HCT116 (cell line): ENCODE results near the gene NRBF2. TPM values are rescaled to one million over a fixed set of nuclear protein-coding genes. Genes with fewer than 3 reads are reported as not detected.
A peak's percentile ranks its signal among the peaks of the same experiment; 100 is the strongest.

ENCODE experiments used
- ATAC-seq: fragments of 200-7000 bp; cut with Tn5 transposase; 2 replicates; pipeline ENCODE4 v1.9.1; 2020; ENCODE audit warnings: mild to moderate bottlenecking, moderate library complexity
- BruUV-seq: library from RNA; stranded (reverse); fragments of 400-500 nt; replicated peaks from 2 replicates; lab custom pipeline; 2021; lab: Mats Ljungman, UMichigan
- CTCF ChIA-PET: fragments of 300-600 bp; sonication (Branson Sonifier 250); formaldehyde crosslinking; loops from one replicate; lab custom pipeline; 2021; ENCODE audit warnings: antibody characterized with exemption; lab: Charles Lee
- POLR2A ChIA-PET: fragments of 300-600, 350-600 bp; sonication (Branson Sonifier 250); formaldehyde crosslinking; loops from one replicate; lab custom pipeline; 2021; ENCODE audit warnings: antibody characterized with exemption; lab: Charles Lee
- RAD21 ChIA-PET, 2 experiments: fragments of 300-600 bp; sonication (Branson Sonifier 250); formaldehyde crosslinking; loops; one replicate each; lab custom pipeline; 2023; ENCODE audit warnings: low total read pairs in 2 of 2; ENCODE audit not compliant: uncharacterized antibody in 2 of 2, unreplicated experiment in 2 of 2, low non-redundant PET in 1 of 2; lab: Charles Lee
- DNase-seq: peaks from one replicate; pipeline ENCODE4 v3.0.0-alpha.2; 2010; ENCODE audit warnings: low read depth, low spot score
- H2AFZ ChIP-seq: fragments of 200-600 bp; shearing (Covaris generic), sonication (generic); 2 replicates; pipeline ENCODE4 v1.6.1; 2017; ENCODE audit warnings: low read depth, mixed run types, mixed read lengths, antibody characterized with exemption, low read length; ENCODE audit not compliant: poor library complexity, severe bottlenecking
- H3K27ac ChIP-seq: 2 replicates; pipeline ENCODE4 v1.5.1; 2012; ENCODE audit warnings: low read depth, low read length
- H3K27me3 ChIP-seq: fragments of 200-600 bp; sonication (generic); 2 replicates; pipeline ENCODE4 v1.6.1; 2016; ENCODE audit warnings: mixed run types, low read length, mixed read lengths; ENCODE audit not compliant: insufficient read depth
- H3K36me3 ChIP-seq, 2 experiments: fragments of 200-500 bp in 1 of 2; fragments of 200-600 bp in 1 of 2; sonication (Bioruptor generic) in 1 of 2; sonication (generic) in 1 of 2; 2 replicates each; pipeline versions ENCODE4 v1.5.1 to v1.6.1; 2014 to 2016; ENCODE audit warnings: low read length in 2 of 2, inconsistent platforms in 1 of 2, mixed read lengths in 1 of 2, mixed run types in 1 of 2; ENCODE audit not compliant: insufficient read depth in 2 of 2, control insufficient read depth in 1 of 2
- H3K4me1 ChIP-seq, 2 experiments: fragments of 200-600 bp in 1 of 2; sonication (generic) in 1 of 2; 2 replicates each; pipeline versions ENCODE4 v1.5.1 to v1.6.1; 2012 to 2017; ENCODE audit warnings: low read length in 2 of 2, inconsistent platforms in 1 of 2, mild to moderate bottlenecking in 1 of 2, mixed read lengths in 1 of 2, mixed run types in 1 of 2, moderate library complexity in 1 of 2; ENCODE audit not compliant: insufficient read depth in 2 of 2, control insufficient read depth in 1 of 2
- H3K4me2 ChIP-seq: fragments of 200-600 bp; sonication (generic); 2 replicates; pipeline ENCODE4 v1.6.1; 2017; ENCODE audit warnings: mixed run types, low read length, mixed read lengths
- H3K4me3 ChIP-seq, 2 experiments: fragments of 200-600 bp in 1 of 2; sonication (generic) in 1 of 2; replicated peaks in 1 of 2; 2 replicates each; pipeline ENCODE4 v1.5.1; 2011 to 2016; ENCODE audit warnings: low read length in 2 of 2, control low read depth in 1 of 2, low read depth in 1 of 2, mild to moderate bottlenecking in 1 of 2, mixed read lengths in 1 of 2, mixed run types in 1 of 2
- H3K79me2 ChIP-seq: fragments of 200-600 bp; sonication (generic); 2 replicates; pipeline ENCODE4 v1.6.1; 2017; ENCODE audit warnings: mild to moderate bottlenecking, mixed run types, low read length, moderate library complexity, mixed read lengths; ENCODE audit not compliant: insufficient read depth
- H3K9ac ChIP-seq: fragments of 200-600 bp; sonication (generic); 2 replicates; pipeline ENCODE4 v1.6.1; 2016; ENCODE audit warnings: low read length, mixed read lengths
- H3K9me2 ChIP-seq: fragments of 200-600 bp; sonication (generic), shearing (Covaris generic); 2 replicates; pipeline ENCODE4 v1.6.1; 2017; ENCODE audit warnings: mixed run types, mild to moderate bottlenecking, moderate library complexity; ENCODE audit not compliant: insufficient read depth
- H3K9me3 ChIP-seq, 2 experiments: fragments of 200-500 bp in 1 of 2; fragments of 200-600 bp in 1 of 2; sonication (Bioruptor generic) in 1 of 2; sonication (generic) in 1 of 2; 2 replicates each; pipeline ENCODE4 v1.6.1; 2014 to 2017; ENCODE audit warnings: low read length in 2 of 2, mixed read lengths in 2 of 2, inconsistent platforms in 1 of 2, low read depth in 1 of 2, mild to moderate bottlenecking in 1 of 2, mixed run types in 1 of 2, moderate library complexity in 1 of 2; ENCODE audit not compliant: control insufficient read depth in 1 of 2, insufficient read depth in 1 of 2
- H4K20me1 ChIP-seq: fragments of 200-600 bp; sonication (generic), shearing (Covaris generic); 2 replicates; pipeline ENCODE4 v1.6.1; 2017; ENCODE audit warnings: mixed run types, mild to moderate bottlenecking, moderate library complexity; ENCODE audit not compliant: insufficient read depth
- ELF1 ChIP-seq: IDR thresholded peaks from 2 replicates; pipeline ENCODE4 v1.6.1; 2012; ENCODE audit warnings: low read depth, borderline replicate concordance
- SIN3A ChIP-seq: IDR thresholded peaks from 2 replicates; pipeline ENCODE4 v1.6.1; 2012; ENCODE audit warnings: low read depth
- ZFX ChIP-seq: fragments of 450-650 bp; IDR thresholded peaks from 2 replicates; pipeline ENCODE4 v1.6.1; 2017
- intact Hi-C: fragments of 100-400 bp; cut with micrococcal nuclease; formaldehyde crosslinking; loops from 2 replicates; pipeline ENCODE4 v1.10.0; 2022
- total RNA-seq: library from RNA; stranded (reverse); gene quantifications from one replicate; pipeline ENCODE4 v1.2.1, GENCODE V29; 2021; ENCODE audit not compliant: unreplicated experiment
- TF ChIP-seq, protein P1 (sequence below): IDR thresholded peaks from 2 replicates; pipeline ENCODE4 v1.6.1; 2012; ENCODE audit warnings: low read depth

NRBF2 gene
- total RNA-seq, 1 experiment from 2014 or later, result 20.2 TPM

DNA sequence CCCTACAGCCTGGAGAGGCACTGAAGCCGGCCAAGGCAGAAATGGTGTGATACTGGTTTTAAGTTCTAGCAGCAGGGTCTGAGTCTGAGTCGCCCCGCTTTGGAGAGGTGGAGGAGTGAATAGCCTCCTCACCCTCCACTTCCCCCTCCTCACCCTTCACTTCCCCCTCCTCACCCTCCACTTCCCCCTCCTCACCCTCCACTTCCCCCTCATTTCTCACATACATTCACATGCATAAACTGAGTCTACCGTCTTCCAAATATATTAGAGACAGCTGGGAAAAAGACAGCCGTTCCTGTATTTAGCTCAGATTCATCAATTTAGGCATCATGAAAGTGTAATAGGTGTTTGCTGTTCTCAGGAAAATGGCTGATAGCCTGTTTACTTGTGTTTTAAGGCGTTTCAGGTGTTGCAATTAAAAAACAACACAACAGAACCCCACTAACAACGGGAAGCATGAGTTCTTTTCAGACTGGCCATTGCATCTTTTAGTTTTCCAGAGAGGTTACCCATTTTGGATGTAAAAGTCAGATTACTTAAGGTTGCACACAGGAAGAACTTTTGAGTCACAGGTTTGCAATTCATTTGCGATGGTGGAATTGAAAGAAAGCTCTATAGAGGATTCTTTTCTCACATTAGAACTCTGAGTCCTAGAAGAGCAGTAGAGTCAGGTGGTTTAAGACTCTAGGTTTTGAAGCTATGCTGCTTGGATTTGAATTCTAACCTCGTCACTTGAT is 861 bp downstream of the NRBF2 start:
- peak overlapping the region; percentile 92 to 96 for H3K4me3 ChIP-seq
- no TSS peak for BruUV-seq
- no peak overlapping the region for H2AFZ ChIP-seq
- H3K36me3 ChIP-seq, result no peaks in the 10 kb centered on the region
- ChIA-PET POLR2A (interaction anchor here (1.2 to 1.5 kb wide), 4 partner anchors 8 to 50 kb away, joined by 3 to 4 read pairs (median 4); no protein-coding TSS in a partner anchor), CTCF (no interaction called here), RAD21 (no interaction called here)
- H3K27me3 ChIP-seq, result no peaks in the 10 kb centered on the region
- peak overlapping the region; percentile 94 for H3K4me2 ChIP-seq
- intact Hi-C loops, result loop anchor here (5.0 kb wide), 1 partner anchor 317 kb away; the partner anchor contains the start of gene EGR2
- peak overlapping the region; percentile 94 for H3K9ac ChIP-seq
- H3K4me1 ChIP-seq, result peaks cover 2 to 19% of the 10 kb centered on the region in 2 experiments; a peak in 3 of 4 replicates
- no peaks in the 10 kb centered on the region for H3K9me3 ChIP-seq
- ATAC-seq, result no peak
- peak overlapping the region; percentile 62 for H3K27ac ChIP-seq
- DNase-seq, result no peak
- TF ChIP-seq ELF1 (no peak), ZFX (no peak), SIN3A (0 out of 2 replicates have a peak, but pooled peaks have one; percentile 14)
- TF ChIP-seq, protein P1, sequence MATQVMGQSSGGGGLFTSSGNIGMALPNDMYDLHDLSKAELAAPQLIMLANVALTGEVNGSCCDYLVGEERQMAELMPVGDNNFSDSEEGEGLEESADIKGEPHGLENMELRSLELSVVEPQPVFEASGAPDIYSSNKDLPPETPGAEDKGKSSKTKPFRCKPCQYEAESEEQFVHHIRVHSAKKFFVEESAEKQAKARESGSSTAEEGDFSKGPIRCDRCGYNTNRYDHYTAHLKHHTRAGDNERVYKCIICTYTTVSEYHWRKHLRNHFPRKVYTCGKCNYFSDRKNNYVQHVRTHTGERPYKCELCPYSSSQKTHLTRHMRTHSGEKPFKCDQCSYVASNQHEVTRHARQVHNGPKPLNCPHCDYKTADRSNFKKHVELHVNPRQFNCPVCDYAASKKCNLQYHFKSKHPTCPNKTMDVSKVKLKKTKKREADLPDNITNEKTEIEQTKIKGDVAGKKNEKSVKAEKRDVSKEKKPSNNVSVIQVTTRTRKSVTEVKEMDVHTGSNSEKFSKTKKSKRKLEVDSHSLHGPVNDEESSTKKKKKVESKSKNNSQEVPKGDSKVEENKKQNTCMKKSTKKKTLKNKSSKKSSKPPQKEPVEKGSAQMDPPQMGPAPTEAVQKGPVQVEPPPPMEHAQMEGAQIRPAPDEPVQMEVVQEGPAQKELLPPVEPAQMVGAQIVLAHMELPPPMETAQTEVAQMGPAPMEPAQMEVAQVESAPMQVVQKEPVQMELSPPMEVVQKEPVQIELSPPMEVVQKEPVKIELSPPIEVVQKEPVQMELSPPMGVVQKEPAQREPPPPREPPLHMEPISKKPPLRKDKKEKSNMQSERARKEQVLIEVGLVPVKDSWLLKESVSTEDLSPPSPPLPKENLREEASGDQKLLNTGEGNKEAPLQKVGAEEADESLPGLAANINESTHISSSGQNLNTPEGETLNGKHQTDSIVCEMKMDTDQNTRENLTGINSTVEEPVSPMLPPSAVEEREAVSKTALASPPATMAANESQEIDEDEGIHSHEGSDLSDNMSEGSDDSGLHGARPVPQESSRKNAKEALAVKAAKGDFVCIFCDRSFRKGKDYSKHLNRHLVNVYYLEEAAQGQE, result no peak
- H3K9me2 ChIP-seq, result no peaks in the 10 kb centered on the region
- H4K20me1 ChIP-seq, result no peaks in the 10 kb centered on the region
- peaks cover 55% of the 10 kb centered on the region for H3K79me2 ChIP-seq
